Fibroblast of skin of abdomen (primary cell): ENCODE results near the gene ARHGAP26.

Source experiments
- DNase-seq: peaks from one replicate; pipeline ENCODE4 v3.0.0-alpha.2; 2013

Gene ARHGAP26

DNA sequence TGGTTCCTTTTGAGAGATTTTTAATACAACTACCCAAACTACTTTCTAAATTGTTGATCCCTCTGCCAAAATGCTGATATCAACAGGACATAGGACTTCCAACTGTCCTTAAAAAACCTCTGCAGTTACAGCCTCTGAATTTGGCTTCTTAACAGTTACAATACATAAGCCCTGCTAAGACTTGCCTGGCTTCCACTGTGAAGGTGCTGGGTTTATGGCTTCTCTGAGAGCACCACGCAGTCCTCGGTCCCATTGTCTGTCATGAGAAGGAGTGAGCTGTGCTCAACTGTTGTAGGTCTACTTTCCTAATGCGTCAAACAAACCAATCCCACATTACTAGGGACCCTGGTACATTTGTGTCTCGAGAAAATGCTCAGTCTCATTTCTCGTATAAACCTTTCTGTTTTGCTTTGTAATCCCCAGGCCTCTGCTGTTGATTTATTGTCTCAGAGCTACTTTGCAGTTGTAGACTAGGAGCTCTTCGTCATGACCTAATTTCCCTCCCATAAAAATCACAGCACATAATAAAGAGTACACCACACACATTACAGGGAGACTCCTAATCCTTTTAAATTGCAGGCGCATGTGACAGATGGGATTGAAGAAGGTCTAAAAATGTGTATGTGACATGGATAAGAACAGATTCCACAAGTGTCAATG lies 358.4 kb downstream of the ARHGAP26 start:
- peak; percentile 42 for DNase-seq

DNA sequence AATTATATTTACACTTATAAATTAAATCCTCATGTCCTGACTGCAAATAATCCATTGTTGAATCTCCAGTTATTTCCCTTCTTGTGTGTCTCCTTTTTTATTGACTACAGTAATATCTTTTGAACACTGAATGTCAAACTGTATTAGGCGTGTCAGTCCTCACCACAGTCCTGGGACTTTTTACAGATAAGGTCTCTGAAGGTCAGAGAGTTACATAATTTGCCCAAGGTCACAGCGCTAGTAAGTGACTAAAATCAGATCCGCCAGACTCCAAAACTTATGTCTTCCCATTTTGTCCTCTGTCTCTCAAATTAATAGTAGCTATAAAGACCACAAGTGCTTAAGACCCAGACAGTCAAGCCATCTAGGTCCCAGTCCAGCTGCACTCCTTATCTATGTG lies 359.0 kb downstream of the ARHGAP26 start:
- no peak for DNase-seq

DNA sequence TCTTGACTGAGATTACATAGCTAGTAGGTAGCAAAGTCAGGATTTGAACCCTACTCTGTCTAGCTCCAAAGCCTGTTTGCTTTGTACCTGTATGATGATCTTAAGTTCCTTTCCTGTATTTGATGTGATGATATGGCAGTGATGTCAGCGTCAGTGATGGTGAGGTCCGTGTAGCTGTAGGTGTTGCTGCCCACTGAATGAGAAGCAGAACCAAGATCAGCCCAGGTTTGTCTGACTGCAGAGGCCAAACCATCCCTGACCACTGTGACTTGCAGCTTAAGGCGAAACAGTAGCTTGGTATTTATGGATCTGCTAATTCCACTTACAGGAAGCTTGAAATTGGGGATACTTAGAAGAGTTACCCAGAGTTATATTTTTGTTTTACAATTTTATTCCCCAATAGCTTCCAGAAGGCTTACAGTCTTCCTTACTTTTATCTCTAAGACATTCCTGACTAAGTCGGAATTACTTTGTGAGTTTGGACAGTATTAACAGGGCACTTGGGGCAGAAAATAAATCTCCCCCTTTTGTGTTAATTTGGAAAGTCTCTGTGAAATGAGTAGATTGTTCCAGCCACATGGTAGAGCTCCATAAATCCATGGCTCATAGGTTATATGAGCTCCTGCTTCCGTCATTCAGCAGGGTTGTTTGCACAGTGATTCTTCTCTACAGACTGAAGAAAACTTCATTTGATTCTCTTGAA lies 359.9 kb downstream of the ARHGAP26 start:
- DNase-seq, result no peak

DNA sequence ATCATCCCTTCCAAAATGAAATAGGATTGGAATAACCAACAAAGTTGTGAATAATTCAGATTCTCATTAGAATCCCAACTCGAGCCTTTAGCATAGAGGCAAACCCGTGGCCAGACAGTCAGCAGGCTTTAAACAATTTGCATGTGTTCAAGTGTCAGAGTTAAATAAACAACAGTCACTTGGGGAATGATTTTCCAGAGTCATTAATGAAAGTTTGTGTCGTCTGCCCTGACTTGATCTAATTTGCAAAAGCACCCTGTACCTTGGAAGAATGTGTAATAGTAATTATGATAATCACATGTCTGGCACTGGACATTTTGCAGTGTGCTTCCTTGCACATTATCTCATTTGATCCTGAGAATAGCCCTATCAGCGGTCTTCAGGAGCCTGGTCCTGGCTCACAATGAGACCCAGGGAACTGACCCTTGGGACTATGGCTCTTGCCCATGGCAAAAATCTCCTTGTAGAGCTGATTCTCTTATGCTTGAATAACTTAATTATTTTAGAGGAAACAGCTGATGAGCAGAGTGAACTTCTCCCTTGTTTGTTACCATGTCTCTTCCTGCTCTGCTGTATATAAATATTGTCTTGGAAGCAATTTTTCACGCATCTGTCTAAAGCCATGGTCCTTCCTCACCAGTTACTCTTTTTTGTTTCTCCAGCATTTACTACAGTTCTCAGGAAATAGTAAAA lies 360.6 kb downstream of the ARHGAP26 start:
- DNase-seq, result no peak

DNA sequence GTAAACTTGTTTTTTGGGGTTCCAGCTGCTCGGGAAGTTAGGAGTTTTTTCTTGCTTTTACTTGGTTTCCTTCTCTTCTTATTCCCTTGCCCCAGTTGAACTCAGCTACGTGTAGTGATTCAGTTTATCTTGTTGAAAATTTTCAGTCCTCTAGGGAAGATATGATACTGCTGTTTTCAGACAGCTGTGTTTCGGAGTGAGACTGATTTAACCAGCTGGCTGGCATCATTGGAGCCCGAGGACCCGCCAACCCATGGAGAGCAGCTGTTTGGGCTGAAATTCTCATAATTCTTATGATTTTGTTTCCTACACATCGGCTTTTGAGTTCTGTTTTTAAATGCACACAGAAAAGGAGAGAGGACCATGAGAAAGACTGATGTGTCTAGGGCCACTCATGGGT lies 361.8 kb downstream of the ARHGAP26 start:
- no peak for DNase-seq

DNA sequence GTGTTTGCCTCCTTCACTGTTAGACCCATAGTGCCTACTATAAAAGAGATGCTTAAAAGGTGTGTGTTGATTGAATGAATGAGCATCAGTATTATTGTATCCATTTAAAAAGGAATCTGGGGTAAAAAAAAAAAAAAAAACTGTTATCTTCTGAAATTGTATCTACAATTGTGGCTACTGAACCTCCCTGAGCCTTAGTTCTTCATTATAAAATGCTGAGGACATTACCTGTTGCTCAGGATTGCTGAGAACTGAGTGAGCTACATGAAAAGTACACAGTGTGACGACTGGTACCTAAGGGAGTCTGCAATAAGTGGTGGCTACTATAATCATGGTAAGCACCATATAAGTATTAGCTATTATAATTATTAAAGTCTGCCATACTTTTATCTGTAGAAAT lies 362.6 kb downstream of the ARHGAP26 start:
- DNase-seq, result no peak

DNA sequence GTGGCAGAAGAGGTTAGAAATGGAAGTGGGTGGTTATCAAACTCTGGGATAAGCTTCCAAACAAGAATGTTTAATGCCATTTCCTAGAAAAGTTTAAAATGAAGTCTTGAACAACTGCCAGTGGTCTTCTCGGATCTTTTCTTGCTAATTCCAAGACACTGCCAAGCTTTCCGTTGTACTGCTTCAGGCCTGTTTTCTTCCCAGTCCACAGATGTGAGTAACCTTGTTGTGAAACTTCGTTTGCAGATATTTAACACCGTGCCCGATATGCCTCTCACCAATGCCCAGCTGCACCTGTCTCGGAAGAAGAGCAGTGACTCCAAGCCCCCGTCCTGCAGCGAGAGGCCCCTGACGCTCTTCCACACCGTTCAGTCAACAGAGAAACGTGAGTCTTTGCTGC lies 363.5 kb downstream of the ARHGAP26 start:
- DNase-seq, result no peak

DNA sequence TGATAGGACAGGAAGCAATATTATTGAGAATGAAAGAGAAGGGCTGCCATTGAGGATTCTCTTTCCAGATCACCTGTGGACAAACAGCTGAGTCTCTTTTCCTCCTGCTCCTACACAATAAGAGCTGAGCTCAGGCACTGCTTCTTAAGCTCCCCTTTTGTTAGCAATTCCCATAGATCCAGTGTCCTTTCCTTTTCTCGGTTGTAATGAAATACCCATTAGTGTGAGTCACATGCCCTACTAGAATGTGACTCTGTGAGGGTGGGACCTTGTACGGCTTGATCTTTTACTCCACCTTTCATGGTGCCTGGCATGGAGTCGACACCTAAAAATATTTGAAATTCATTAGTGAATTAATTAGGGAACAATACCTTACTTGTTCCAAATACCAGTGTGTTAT lies 364.1 kb downstream of the ARHGAP26 start:
- no peak for DNase-seq

DNA sequence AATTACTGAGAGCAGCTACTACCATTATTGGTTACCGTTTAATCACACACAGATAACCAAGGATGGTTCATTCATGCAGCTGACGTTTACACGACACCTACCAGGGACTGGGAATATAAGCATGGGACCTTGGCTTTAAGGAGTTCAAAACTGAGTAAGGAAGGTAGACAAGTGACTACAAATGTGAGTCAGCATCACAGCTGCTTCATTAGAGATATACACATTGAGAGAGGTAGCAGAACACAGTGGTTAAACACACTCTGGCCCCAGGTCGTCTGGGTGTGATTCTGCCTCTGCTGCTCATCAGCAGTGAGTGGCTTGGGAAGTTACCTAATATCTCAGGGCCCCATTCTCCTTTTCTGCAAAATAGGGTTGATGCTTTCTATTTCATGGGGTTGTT lies 364.7 kb downstream of the ARHGAP26 start:
- no peak for DNase-seq

DNA sequence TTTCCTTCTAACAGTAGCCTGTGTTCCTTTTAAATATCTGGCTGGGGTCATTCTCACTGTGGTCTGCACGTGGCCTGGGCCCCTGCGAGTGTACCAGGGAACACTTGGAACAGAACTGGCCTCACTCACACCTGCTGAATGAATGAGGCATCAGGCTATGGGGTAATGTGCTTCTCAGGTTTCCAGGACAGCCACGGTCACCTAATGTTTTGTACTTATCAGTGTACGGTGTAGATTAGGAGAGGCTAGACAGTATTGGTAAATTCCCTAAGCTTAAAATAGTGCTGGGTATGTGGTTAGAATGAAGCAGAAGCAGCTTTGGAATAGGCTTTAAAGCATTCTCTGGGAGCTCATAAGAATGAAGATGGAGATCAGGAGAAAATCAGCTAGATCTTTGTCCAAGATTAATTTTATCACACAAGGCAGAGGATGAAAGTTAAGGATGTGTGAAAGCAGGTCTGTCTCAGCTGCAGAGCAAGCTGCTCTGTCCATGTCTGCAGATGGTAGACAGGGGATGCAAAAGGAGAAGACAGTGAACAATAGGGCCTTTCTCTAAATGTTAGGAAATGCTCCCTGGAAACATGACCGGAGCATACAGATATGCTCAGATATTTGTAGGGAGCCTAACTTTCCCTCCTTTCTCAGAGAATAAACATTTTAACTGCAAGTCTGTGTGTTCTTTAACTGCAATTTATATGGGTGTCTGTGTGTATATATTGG lies 365.8 kb downstream of the ARHGAP26 start:
- DNase-seq, result no peak

DNA sequence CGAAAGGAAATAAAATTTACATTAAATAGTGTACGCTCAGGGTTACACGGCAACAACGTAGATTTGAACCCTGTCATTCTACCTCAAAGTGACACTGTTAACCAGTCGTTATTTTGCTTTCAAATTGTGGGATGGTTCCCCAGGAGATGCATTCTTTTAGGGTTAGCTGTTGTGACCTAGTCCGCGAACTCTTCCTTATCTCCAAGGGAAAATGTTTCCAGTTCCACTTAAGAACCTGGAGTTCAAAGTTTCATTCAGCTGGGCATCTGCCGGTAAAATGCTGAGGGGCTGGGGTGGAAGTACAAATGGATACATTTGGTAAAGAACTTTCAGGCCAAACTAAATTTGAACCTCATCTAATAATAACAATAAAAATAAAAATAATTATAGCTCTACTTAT lies 368.7 kb downstream of the ARHGAP26 start:
- no peak for DNase-seq

DNA sequence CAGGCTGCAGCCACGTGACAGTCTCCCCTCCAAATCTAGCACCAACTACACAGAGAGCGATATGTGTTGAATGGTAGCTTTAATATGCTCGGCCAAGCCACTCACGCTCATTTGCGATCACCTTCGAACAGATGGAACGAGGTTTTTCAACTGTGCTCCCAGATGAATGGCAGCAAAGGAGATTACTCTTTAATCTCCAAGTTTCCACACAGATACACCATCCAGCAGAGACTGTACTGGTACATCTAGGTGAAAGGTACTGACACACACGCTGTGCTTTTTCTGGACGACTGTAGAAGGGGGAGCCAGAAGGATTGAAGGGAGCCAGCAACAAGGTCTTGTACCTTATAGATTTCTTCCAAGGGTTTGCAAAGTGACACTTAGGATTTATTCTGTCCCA lies 369.4 kb downstream of the ARHGAP26 start:
- no peak for DNase-seq

DNA sequence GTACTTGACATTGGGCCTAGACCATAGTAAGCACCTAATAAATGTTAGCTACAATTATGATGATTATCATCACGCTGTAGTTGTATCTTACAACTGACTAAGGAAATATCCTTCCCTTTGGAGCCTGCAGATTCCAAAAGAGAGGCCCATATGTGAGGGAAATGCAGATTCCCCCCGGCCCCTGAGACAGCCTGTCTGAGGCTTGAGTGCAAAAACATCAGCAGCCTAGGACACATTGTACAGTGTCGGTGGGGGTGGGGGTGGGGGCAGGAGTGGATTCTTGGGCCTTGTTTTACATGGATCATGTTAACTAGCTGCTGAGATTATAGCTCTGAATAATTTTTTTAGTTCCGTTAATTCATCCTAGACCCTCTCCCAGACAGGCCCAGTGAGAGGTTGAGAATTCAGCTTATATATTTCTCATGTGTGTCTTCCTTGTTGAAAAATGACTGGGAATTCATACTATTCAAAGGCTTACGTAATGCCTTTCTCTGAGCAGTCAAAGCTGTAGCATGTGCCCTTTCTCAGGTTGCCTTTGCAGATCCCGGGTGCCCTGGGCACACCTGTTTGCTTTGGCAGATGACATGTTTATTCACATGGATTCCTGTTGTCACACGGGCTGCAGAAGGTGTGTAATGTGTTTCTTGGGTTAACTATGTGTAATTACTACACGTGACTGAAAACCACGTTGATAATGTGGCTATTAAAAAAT lies 370.5 kb downstream of the ARHGAP26 start:
- DNase-seq, result no peak

DNA sequence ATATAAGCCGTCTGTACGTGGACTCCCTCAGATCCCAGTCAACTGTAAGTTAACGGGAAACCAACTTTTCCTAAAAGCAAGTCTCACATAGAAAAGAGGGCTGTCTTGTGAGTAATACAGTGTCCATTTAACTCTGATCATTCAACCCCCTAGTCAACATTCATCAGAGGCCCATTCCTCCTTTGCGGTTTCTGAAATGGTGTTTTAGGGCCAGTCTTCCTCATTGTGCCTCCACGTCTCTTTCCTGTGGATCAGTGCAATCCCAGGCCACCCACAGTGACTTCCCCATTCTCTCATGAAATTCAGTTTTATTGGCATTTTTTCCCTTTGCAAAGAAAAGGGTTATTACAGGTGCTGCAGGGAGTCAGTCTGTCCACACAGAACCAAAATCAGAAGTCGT lies 371.5 kb downstream of the ARHGAP26 start:
- no peak for DNase-seq

DNA sequence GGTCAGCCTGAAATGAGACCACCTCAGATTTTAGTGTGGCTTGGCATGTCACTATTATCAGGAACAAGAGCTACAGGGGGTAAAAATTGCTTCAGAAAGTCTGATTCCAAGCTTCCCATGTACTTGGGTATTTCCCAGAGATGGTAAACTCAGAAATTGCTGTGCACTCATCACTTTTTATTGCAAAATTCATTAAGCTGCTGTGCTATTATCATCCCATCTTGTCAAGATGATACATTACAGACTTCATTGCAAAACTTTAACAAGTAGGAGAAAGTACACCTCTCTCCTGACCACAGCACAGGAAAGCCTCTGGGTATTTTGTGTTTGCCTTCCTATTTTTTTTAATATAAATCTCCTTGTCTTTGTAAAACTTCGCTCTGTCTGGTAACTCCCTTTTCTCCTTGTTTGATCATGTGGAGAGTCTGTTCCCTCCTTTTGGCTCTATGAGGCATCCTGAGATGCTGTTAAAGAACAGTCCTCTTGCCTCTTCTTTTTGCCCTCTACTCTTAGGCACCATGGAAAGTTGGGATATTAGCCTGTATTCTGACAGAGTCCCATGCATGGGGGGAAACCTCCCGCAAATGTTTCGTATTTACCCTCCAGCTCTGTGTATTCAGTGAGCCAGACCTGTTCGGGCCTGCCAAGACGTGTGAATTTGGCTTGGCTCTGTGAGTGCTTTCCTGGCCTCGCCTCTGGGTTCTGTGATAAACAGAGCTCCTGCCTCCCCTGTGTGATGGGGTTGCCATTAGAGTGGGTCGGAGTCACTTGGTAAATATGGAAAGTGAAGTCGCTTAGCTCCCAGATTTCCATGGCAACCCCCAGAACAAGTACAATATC lies 372.6 kb downstream of the ARHGAP26 start:
- DNase-seq, result peak; percentile 69

DNA sequence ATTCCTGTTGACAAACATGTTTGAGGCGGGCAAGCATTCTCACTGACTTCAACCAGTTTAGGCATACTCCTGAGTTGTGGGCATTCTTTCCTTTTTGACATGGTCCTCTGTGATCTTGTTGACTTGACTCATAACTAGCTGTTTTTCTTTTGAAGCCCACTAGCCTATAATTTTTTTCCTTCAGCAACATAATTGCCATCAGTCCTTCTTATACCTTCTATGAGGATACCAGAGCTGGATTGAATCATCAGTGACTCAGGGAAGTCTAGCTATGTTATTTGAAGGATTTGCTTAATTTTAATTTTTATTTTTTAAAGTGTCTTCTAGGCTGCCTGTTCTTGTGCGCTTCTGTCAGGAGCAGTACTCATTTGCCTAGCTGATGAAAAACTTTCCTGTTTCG lies 373.8 kb downstream of the ARHGAP26 start:
- peak; percentile 74 for DNase-seq

DNA sequence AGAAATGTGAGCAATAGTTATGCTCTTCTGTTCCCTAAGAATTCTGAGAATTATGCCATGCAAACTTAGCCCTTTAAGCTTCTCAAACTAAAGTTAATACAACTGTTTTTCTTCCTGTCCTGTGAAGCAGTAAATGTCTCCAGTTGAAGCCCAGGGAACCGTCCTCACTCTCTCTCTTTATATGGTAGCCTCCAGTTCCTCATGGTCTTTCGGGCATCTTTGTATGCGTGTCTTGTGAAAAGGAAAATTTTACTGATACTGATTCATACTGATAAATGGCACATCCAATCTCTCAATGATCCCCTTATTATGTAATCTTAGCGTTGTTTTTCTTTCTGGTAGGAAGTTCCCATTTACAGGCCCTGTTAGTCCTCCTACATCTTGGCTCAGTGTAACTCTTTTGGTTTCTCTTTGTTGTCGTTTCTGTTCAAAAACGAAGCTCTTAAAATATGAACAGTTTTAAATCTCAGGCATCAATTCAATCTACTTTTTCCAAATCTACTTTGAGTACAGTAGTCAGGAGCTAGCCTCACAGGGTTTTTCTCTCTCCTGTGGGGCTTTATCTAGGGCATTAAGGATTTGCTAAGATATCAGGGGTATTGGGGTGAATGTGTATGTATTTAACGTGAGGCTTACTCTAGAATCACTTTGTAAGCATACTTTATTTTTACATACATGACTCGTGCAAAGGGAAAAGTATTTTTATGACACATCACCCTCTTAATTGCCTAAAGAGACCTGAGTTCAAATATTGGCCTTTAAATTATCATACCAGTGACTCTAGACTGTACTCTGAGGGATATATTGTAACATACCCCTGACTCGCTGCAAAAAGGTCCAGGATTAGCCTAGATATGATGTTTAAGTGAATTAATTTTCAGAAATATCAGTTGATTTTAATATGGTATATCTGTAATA lies 375.3 kb downstream of the ARHGAP26 start:
- peak; percentile 37 for DNase-seq

DNA sequence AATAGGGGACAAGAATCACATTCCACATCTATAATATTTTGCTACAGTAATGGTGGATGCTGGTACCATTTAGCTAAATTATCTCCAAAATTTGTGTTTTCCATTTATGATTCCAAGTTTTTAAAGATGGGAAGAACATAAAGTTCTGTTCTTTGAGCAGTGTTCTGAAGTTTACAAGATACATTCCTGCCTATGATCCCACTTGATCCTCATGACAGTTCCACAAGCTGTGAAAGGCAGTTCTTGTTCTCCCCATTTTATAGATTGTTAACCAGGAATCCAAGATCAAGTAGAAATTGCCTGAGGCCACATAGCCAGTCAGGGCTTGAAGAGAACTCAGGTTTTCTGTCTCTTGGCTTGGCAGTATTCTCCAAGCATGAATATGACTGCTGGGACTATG lies 376.0 kb downstream of the ARHGAP26 start:
- DNase-seq, result no peak

DNA sequence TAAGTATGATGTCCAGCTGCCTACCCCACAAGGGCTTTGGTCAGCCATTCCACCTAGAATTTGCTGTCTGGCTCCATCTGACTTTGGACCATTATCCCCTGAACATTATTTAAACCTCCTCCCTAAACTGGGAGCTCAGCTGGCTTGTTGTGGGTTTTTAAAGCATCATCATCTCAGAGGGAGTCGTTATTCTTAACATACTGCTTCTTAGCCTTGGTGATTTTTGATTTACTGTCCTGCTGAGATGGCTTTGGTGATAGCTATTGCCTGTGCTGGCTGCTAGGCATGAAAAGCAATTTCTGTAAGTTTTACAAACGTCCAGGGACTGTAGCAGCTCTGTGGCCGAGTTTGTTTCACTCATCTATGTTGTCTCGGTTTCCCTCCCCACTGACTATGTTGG lies 377.2 kb downstream of the ARHGAP26 start:
- peak; percentile 36 for DNase-seq

DNA sequence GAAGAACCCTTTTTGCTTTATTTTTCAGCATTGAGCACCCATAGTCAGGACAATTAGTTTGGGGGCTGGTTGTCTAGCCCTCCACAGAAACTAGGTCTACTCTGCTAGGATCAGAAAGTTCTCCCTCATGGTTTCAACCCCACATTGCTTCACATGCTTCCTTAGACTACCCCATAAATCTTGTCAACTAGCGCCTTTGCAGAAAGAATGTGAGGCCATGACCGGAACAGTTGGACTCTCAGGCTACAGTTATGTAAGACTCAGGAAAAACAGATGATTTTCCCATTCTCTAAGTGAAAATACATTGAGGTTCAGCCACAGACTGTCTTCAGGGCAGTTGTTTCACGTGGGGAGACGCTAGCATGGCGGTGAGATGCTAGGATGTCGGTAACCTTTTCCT lies 377.7 kb downstream of the ARHGAP26 start:
- DNase-seq, result peak; percentile 79

DNA sequence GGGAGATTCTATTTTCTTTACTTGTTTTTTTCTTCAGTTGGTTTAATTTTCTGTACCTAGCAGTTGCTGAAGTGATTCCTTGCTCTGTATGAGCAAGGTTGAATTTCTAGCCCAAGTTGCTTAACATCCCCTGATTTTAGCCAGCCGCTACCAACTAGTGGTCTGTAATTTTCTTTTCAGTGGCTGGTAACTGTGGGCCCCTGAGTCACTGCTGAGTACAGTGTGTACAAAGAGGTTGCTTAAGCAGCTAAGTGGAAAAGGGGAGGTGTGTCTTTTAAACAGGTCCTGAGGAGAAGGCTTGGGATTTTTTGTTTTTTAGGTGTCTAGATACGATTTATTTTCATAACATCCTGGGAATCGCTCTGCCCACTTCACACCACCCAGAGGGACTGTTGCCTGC lies 378.6 kb downstream of the ARHGAP26 start:
- DNase-seq, result peak; percentile 20
